GM10266 (cell line): ENCODE data around the gene PDE9A.

Experiments used
- DNase-seq: peaks from one replicate; pipeline ENCODE4 v3.0.0; 2012; ENCODE audit errors: extremely low spot score
- TF ChIP-seq, protein P1 (sequence below): IDR thresholded peaks from 2 replicates; pipeline ENCODE4 v1.5.1; 2012; ENCODE audit warnings: mild to moderate bottlenecking, low read depth; ENCODE audit not compliant: control insufficient read depth, insufficient read depth; ENCODE audit errors: missing control alignments

The PDE9A gene

DNA sequence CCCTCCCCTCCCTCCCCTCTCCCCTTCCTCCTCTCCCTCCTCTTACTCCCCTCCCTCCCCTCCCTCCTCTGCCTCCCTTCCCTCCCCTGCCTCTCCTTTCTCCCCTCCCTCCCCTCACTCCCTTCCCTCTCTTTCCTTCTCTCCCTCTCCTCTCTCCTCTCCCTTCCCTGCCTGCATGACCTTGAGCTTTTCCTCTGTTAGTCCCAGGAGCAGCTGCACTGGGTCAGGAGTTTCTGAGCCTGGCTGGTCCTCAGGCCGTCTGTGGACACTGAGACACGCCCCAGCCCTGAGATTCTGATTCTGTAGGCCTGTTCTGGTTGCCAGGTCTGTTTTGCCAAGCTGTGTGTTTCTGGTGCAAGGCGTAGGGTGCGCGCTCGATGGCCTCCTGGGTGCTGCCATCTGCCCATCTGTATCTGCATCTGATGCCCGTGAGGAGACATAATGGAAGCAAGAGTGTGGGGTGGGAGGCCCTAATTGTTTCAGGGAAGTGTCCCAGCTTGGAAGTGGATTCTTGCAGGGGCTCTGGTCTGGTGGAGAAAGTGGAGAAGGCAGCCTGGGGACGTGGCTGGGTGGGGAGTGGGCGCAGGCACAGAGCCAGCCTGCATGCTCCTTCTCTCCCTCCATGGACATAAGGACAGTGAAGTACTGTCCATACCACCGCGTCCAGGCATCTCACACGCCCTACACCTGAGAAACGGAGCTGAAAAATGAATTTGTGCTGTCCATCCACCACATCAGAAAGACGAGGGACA lies 128.7 kb downstream of the PDE9A start:
- TF ChIP-seq, protein P1, sequence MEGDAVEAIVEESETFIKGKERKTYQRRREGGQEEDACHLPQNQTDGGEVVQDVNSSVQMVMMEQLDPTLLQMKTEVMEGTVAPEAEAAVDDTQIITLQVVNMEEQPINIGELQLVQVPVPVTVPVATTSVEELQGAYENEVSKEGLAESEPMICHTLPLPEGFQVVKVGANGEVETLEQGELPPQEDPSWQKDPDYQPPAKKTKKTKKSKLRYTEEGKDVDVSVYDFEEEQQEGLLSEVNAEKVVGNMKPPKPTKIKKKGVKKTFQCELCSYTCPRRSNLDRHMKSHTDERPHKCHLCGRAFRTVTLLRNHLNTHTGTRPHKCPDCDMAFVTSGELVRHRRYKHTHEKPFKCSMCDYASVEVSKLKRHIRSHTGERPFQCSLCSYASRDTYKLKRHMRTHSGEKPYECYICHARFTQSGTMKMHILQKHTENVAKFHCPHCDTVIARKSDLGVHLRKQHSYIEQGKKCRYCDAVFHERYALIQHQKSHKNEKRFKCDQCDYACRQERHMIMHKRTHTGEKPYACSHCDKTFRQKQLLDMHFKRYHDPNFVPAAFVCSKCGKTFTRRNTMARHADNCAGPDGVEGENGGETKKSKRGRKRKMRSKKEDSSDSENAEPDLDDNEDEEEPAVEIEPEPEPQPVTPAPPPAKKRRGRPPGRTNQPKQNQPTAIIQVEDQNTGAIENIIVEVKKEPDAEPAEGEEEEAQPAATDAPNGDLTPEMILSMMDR = no peak

DNA sequence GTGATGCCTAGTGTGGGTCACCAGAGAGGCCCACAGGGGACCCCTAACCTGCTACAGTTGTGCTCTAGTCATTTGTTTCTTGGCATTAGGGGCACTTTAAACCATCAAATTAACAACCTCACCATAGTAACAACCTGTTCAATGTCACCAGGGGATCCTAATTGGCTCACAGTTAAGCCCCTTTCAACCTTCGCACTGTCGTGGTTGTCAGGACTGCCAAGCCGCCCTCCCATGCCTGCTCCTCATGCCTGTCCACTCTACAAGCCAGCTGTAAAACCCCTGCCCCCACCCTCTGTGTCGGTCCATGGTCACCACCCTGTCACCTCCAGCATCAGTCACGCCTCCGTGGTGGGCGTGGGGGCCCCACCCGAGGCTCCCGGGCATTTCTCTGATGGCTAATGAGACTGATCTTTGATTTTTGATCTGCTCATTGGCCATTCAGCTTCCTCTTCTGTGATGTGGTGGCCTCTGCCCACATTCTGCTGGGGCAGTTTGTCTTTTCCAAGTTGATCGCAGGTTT lies 129.4 kb downstream of the PDE9A start:
- TF ChIP-seq, protein P1 = no peak
- DNase-seq = no peak

More for the DNA sequence above, 128.7 kb downstream of the PDE9A start:
- DNase-seq = no peak

DNA sequence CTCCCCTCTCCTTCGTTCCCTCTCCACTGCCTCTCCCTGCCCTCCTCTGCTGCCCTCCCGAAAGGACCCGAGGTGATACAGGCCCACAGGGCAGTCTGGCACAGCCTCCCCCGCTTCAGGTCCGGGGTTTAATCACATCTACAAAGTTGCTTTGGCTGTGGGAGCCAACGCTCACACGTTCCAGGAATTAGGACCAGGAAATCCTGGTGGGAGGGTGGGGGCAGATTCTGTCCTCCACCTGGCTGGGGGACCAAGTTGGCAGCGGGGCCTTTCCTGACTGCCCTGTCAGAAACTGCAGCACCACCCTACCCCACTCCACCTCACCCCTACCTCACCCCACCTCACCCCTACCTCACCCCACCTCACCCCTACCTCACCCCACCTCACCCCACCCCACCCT lies 130.9 kb downstream of the PDE9A start:
- TF ChIP-seq, protein P1 = no peak
- no peak for DNase-seq

DNA sequence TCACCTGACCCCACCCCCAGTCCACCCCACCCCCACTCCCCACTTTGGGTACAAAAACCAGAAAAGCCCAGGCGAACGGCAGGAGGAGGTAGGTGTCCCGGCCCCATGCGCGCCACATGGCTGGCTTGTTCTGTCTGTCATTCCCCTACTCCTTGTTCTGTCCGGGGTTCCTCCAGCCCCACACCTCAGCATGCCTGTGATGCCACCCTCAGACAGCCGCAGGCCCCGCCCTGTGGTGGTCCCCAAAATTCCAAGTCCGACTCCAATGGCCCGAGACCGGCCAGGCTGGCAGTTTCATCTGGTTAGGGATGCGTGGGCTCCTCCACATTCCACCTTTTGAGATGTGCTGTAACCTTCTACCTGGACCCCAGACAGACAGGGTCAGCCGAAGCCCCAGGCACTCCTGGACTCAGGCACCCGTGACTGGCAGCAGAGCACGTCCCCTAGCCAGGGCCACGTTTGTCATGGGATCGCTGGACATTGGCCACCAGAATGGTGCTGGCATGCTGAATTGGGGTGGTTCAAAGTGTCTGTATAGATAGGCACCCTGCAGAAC lies 131.6 kb downstream of the PDE9A start:
- TF ChIP-seq, protein P1 = no peak
- DNase-seq = no peak

DNA sequence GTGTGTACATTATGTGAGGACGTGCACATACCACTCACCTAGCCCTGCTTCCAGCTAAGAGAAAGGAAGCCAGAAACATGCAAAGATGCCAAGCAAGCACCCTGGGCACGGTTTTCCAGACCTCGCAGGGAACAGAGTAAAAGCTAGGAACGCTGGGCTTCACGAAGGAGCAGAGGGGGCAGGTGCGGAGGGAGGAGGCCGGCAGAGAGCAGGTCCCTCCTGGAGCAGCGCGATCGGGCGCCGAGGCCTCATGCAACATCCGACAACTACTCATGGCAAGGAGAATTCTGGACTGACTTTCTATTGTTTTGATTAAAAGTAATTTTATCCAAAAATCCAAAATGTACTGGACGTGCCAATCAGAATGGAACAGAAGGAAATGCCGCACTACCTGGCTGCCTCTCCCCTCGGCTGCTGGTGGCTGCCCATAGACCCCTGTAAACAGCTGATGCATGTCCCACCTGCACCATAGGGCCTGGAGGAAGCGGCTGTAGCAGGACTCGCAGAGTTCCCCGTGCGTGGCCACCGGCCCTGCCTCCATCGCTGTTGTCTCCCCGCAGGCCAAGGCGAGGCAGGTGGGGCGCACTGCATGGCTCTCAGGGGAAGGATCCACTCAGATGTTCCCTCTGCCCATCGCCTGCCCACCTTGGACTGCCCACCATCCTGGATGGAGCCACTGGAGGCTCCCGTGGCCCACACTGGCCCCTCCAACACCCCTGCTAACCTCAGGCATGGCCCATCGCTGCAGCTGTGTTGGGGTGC lies 132.4 kb downstream of the PDE9A start:
- TF ChIP-seq, protein P1 = no peak
- no peak for DNase-seq

DNA sequence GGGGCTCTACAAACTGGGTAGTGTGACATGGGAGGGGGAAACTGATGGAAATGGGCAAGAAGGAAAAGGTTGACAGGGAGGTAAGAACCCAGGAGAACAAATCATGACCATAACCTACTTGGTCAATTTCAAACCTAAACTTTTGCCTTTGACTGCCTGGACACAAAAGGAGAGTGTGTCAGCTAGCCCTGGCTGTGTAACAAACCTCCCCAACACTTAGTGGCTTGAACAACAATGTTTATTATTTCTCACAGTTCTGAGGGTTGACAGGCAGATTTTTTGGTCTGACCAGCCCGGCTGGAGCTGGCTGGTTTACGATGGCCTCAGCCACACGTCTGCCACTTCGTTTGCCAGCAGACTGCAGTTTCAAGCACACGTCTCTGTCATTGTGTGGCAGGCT lies 133.5 kb downstream of the PDE9A start:
- TF ChIP-seq, protein P1 = no peak
- no peak for DNase-seq

DNA sequence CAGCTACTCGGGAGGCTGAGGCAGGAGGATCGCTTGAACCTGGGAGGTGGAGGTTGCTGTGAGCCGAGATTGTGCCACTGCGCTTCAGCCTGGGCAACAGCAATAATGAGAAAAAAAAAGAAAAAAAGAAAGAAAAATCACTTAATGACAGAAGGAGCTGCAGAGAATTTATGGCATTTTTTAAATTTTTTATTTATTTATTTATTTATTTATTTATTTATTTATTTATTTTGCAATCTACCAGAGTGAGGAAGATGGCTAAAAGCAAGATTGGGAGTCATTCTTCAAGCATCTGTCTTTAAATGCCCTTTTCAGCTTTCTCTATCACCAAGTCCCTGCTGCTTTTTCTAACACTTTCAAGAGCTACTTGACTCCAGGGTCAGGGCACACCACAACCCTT lies 134.2 kb downstream of the PDE9A start:
- TF ChIP-seq, protein P1 = no peak
- no peak for DNase-seq
